HG03108 (cell line): ENCODE measurements around the gene RYK.
"Not testable (repeated sequence)": the region's sequence is repeated elsewhere in the genome, so short reads cannot be mapped to it uniquely, and the experiment has no call there.

Source experiments
- ATAC-seq: cut with Tn5 transposase; IDR thresholded peaks from one replicate; pipeline ENCODE4 v1.9.1; 2021; ENCODE audit warnings: moderate library complexity; ENCODE audit not compliant: unreplicated experiment

The RYK gene

DNA sequence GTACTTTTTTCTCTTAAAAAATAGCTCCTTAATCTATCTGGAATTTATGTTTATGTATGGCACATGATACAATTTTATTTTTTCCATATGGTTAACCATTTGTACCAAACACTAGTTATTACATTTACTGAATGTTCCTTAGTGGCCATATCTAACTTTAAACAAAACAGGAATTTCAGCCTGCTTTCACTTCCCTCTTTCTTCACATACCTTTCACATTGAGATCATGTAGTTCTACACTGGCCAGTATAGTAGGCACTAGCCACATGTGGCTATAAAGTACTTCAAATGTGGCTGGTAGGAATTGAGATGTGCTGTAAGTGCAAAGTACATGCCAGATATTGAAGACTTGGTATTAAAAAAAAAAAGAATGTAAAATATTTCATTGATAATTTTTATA, 4.7 kb upstream of the RYK start:
- no peak for ATAC-seq

DNA sequence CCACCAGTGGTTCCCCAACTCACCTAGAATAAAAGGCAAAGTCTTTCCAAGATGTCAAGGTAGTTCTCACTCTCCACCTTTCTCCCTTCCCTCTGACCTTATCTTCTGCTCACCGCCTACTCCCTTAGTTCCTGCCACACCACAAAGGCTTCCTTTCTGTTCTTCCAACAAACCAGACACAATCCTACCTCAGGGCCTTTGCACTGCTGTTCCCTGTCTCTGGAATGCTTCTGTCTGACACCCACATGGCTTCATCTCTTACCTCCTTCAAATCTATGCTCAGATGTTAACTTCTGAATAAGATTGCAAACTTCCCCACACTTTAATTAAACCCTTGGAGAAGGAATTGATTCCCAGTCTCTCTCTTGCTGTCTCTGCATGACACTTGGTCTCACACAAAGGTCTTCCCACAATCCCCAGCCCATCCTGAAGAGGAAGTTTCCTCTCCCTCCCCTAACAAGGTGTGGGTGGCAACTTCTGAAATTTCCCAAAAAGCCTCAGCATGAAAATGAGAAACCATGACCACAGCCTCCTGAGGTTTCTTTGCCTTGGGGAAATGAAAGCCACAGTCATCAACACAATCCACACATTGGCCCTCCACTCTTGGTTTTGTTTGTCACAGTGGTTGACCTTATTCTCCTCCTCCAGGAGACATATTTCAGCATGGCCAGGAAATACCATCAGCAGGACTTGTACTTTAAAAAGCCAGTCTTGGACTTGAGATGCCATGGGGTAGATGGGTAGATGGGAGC, 3.0 kb upstream of the RYK start:
- no peak for ATAC-seq

DNA sequence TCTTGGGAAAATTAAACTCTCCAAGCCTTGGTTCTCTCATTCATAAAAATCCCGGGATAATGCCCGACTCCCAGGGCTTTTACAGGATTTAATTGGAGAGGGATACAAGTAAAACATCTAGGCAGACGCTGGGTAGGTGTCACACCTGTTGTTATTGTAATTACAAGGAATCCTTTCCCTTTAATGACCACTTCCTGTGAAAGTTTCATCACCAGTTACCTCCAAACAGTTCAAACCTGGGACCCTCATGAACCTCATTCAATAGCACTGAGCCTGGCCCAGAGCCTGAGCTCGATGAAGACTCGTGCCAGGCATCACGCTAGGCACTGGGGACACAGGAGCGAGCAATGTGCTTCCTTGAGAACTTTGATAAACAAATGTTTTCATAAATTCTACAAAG, 2.1 kb upstream of the RYK start:
- no peak for ATAC-seq

DNA sequence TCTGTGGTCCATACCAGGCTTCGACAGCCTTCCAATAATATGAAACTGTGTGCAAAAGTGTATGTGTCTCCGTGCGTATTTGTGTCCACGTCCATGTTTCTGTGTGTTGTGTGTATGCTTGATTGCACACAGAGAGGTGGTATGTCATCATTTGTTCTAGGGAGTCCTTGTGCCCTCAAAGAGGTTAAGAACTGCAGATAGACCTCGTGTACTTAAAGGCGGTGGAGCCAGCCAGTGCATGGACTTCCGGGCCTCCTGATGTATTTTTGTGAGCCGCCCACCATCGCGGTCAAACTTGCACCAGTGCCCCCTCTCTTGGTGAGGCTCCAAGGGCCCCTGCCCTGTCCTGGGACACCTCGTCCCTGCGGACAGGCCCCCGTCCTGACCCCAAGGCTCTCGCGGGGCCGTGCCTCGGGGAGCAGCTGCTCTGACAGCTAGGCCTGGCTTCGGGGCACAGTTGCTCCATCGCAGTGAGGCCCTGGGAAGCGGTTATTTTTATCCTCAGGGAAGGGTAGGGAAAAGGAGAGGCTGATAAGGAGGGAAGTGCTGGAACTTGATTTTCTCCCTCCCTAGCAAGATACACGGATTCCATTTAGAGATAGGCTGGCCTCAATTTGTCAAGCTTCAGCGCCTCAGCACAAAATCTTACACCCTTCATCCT, 1.2 kb upstream of the RYK start:
- no peak for ATAC-seq

DNA sequence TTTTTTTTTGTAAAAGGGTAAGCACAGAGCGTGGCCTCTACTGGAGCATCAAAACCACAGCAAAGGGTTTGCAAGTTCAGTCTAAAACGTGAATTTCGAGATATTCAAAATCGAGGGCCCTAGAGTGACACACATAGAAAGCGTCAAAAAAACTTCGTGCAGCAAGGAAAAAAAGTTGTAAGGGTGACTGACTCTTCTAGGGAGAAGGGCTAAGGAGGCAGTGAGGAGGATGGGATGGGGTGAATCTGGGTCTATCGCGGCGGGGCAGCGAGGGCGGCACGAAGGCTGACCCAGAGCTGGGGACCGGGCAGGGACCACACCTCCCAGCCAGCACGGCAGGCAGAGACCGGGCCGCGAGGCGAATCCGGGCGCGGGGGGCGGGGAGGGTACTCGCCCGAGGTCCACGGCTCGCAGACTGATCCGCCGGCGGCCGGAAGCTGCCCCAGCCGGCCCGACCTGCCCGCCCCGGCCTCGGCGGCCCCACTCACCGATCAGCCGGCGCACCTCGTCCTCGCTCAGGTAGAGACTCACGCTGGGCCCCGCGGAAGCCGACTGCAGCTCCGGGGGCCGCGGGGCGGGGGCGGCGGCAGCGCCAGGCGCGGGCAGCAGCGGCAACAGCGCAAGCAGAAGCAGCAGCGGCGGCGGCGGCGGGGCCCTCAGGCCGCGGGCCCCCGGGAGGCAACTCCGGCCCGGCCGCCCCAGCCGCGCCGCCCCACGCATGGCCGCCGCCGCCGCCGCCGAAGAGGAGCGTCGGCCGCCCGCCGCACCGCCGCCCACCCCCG, 533 bp downstream of the RYK start:
- peak; percentile 53 for ATAC-seq

DNA sequence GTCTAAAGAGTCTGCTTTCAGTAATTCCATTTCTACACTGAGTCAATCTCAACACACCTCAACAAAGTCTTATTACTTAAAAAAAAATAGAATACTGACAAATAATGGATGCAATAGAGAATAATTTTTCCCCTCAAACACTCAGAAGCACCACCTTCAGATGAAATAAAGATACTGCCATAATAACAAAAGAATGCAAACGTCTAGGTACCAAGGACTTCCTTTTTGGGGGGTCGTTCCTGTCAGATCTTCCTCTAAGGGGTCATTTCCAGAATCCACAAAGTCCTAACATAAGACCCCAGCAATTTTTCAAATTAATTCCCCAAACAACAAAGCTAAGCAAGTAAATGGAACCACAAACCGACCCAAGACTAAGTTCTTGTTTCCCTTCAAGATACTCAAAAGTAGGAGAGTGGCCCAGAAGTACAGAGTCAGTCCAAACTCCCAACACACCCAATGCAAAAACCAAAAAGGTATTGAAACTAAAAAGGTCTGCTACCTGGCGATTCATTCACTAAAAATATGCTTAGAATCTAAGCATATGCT, 1.3 kb downstream of the RYK start:
- ATAC-seq = no peak

DNA sequence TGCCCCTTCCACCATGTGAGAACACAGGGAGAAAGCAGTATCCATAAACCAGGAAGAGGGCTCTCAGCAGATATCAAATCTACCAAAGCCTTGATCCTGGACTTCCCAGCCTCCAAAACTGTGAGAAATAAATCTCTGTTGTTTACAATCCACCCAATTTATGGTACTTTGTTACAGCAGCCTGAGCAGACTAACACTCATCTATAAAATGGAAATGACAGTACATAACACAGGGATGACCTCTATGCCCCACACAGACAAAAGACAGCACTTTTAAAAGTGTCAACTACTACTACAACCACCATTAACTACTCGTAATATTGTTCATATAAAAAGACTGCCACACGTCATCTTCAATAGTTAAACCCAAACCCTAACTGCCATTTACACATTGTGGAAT, 5.7 kb downstream of the RYK start:
- ATAC-seq = no peak

DNA sequence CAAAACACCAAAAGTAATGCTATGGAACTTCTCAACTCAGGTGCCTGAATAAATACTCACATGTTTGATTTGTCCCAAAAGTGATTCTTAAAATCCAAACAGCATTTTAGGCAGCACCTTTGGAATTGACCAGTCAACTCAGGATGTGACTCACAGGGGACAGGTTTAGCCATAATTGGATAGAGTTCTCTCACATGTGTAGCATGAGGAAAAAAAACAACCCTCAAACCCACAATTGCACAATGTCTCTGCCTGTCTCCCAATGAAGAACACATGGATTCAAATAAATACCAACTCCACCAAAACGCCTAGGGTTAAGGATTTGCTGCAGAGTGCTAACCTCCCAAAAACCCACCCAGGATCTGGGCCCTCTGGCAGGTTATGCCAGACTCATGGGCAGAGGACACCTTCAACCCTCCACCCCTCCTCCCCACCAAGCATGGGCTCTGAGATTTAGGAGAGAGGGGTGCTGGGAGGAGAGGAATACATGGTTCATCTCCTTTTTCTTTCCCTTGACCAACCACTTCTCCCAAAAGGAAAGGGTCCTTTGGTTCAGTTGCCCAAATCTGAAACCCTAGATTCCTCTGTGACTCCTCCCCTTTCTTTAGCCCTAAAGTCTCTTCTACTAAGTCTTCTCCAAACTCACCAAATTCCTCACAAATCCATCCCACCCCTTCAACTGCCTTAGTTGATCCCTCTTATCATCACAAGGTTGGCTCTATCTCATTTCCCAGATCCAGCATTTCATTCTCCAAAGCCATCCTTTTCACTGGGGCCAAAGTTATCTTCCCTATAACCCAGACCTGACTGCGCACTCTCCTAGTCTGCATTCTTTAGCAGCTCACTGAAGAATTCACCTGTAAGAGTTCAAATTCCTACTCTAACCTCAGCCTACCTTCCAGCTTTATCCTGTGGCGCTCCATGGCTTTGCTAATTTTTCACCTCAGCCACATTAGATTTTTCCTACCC, 7.7 kb downstream of the RYK start:
- no peak for ATAC-seq

DNA sequence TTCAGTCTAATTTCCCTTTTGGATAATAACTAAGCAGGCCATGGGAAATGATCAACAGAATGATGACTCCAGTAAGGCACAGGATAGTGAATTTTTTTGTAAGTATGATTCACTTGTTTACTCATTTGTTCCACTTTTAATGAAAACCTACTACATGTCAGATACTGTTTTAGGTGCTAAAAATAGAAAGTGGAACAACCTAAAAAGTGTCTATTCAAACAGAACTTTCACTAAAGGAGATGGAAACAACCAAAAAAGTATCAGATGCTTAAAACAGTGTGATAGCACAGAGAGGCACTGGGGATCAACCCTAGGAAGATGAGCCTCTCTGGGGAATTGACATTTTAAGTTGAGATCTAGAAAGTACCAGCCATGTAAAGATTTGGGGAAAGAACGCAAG, 11.1 kb downstream of the RYK start:
- peak; percentile 54 for ATAC-seq

DNA sequence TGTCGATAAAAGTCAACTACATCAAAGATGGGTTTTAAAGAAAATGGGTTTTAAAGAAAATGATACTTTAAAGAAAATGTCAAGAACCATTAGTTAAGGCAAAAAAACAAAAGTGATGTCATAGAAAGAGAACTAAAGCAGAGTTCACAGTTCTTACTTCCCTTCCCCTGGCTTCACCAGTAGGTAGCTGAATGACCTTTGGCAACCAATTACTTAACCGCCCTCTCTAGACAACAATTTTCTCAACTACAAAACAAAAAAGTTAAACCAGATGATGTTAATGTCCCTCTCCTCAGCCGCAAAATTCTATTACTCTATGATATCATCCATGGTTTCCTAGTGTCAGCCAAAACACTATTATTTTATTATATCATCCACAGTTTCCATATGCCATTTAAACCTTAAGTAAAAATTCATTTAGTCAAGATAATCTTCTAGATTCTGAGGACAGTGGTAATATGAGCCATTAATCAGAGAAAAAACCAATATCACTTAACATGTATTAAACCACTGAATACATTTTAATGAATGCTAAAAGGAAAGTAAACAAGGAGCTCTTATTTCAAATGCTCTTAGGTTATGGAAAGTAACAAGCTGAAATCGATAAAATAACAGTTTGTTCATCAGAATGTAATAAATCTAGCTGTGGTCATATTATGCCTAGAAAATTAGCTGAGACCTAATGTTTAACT, 13.1 kb downstream of the RYK start:
- ATAC-seq = no peak

DNA sequence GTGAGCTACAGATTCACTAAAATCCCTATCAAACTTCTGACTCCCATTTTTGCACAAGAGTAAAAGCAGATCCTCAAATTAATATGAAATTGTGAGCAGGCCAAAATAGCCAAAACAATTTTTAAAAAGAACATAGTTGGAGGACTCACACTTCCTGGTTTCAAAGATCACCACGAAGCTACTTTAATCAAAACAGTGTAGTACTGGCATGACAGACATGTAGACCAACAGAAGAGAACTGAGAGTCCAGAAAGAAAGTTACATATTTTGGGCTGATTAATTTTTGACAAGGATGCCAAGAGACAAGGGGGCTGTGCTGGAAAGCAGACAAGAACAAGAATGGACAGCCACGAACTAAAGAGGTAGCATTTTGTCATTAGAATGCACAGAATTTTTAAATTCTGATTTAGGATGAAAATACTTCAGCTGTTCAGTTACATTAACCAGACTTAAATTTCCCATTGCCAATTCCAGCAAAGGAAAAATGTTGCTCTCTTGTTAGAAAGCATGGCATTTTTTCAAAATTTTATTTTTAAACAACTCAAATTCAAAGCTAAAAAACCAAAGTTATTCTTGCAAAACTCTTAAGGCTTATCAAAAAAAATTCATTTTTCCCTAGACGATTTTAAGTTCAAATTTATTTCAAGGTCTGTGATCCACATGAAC, 14.0 kb downstream of the RYK start:
- peak; percentile 66 for ATAC-seq

DNA sequence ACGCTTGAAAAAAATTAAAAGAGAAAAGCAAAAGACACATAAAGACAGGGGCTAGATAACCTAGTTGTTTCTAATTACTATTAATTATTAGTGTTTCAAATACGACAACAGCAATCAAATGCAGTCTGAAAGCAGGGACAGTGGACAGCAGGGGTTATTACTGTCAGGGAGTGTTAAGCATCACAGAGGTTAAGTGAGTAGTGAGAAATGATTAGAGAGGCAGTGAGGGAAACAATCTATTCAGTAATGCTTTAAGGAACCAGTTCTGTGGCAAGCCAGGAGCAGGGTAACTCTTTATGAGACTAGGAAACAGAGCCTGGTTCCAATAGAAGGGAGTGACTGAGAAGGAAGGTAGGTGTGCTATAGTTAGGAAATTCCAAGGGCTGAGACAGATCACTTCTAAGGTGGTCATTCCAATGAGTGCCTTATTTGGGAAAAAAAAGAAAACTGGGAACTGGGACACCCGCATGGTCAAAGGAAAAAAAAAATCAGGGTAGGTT, 15.0 kb downstream of the RYK start:
- no peak for ATAC-seq

DNA sequence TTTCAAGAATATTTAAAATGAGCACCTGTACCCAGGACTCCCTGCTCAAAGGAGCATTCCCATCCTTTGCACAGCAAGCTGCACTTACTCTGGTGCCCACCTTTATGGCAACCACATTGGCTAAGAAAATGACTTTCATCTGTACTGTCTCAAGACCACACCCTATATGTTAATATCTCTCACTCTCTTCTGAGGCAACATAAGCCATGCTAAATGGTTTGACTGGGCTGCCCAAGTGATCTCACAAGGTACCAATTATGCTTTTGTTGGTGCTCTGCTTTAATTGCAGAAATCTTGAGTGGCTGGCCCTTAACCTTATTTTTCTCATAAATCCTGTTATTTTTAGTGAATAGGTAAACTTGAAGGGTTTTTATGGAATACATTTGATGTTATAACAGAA, 17.7 kb downstream of the RYK start:
- no peak for ATAC-seq

DNA sequence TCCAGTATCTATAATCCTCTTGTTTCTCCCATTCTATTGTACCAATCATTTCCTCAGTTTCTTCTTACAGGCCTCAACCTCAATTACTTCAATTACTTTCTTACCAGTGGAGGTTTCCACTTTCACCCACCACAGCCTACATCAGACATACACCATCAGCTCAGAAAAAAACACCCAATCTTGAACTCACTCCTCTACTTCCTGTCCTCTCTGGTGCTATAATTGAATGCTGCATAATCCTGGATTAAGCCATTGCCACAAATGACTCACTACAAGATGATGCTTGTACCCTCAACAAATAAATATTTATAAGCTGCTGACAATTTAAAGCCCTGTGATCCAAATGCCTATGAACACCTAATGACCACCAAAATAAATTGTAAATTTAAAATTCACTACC, 18.5 kb downstream of the RYK start:
- ATAC-seq = no peak

DNA sequence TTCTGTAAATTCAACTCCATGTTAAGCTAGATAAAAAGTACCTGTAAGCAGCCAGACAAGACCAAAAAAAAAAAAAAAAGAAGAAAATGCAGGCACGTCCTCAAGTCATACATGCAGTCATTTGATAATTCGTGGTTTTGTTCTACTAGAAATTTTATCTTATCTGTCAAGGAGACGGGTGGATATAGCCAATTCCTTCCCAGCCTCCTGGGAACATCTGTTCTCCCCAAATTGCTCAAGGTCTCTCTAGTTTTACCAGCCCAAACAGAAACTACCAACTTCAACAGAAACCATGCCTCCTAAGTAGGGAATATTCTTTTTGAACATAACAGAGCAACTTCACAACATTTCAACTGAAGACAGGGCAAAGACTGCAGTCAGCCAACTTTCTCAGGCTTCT, 19.5 kb downstream of the RYK start:
- ATAC-seq = no peak

DNA sequence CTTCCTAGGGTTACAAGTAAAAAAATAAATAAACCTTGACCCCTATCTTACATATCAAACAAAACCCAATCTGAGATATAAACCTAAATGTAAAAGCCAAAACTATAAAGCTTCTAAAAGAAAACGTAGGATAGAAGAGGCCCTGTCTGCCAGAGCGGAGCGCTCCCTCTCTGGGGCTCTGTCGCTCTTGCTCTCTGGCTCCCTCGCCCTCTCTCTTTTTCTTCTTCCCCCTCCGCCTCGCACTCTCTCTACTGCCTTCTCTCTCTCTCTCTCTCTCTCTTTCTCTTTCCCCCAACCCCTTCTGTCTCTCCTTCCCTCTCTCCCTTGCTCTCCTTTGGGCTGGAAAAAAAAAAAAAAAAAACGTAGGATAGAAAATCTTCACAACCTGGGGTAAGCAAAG, 21.6 kb downstream of the RYK start:
- no peak for ATAC-seq

DNA sequence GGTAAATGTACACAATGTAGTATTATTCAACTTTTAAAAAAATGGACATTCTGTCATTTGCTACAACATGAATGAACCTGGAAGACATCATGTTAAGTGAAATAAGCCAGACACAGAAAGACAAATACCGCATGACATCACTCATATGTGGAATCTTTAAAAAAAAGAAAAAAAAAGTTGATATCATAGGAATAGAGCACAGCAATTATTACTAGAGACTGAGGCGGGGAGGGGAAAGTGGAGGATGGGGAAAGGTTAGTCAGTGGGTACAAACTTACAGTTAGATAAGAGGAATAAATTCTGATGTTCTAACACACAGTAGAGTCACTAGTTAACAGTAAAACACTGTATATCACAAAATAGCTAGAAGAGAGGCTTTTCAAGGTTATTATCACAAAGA, 22.2 kb downstream of the RYK start:
- ATAC-seq = no peak

DNA sequence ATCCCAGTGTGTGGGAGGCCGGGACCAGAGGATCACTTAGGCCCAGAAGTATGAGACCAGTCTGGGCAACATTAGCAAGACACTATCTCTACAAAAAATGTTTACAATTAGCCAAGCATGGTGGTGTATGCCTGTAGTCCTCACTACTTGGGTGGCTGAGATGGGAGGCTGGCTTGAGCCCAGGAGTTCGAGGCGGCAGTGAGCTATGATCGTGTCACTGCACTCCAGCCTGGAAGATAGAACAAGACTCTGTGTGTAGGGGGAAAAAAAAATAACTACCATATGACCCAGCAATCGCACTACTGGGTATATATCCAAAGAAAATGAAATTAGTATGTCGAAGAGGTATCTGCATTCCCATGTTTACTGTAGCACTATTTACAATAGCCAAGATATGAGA, 22.6 kb downstream of the RYK start:
- no peak for ATAC-seq

DNA sequence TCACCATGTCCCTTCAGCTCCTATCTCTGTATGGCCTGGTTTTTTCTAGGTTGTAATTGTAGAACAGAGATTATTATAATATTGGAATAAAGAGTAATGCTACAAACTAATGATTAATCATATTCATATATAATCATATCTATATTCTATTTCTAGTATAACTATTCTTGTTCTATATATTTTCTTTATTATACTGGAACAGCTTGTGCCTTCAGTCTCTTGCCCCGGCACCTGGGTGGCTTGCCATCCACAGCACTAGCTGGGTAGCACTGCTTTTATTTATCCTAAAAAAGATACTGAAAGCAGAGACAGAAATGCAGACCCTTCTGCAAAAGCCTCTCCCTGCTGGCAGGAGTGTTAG, 25.9 kb downstream of the RYK start:
- not testable (repeated sequence) for ATAC-seq
